Measurements from ENCODE around the gene SPRED2. TPM values are rescaled to one million over a fixed set of nuclear protein-coding genes. Genes with fewer than 3 reads are reported as not detected.

Gene SPRED2
- total RNA-seq, 1 donor from 2014 or later = 22.0 TPM

DNA sequence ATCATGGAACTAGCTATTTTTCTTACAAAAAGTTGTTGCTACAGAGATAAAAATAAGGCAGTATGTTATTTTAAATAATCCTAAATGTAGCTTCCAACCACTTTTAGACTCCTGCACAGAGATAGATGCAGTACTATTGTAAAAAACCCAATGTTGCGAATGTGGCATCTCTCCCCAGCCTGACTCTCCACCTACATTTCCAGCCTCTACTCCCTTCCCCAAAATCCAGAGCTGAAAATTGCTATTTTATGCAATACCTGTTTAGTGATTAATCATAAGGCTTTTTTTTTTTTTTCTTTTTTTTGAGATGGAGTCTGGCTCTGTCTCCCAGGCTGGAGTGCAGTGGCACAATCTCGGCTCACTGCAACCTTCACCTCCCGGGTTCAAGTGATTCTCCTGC is 39.4 kb downstream of the SPRED2 start:
- intact Hi-C loops (cut with DNase I) = no loop called here
- DNase-seq (ENCODE audit: low spot score) = no peak

DNA sequence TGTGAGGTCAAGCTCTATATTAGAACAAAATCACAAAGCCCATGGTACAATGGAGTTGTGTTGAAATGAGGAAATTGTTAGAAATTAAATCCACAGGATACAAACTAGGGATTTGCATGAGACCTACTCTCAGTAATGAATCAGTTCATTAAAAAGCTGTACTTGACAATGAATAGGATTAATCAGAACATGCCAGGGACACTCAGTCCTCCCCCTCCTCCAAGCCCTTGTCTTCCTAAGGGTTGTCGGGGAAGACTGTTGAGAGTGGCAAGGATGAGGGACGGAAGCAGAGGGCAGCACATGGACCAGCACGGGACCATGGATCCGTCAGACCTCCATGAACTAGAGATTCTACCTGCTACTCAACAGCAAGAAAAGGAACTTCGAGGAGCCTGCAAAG is 39.8 kb downstream of the SPRED2 start:
- DNase-seq (ENCODE audit: low spot score) = no peak
- intact Hi-C loops (cut with DNase I) = no loop called here

DNA sequence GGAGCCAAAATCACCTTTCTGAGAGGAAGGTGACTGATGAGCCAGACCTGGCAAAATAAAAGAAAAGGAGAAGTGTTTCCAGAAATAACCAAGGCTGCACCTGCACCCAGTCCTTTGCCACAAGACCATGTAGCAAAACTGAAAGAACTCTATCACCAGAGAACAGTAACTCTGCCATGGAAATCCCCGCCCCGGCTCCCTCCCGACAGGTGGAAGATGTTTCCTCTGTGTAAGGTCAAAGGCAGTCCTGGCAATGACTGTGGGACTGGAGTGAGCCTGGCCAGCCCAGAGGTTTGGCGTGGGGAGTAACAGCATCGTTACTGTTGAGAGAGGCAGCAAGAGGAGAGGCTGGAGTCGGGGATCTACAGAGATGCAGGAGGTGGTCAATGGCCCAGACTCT is 42.3 kb downstream of the SPRED2 start:
- DNase-seq (ENCODE audit: low spot score) = no peak
- intact Hi-C loops (cut with DNase I) = no loop called here

DNA sequence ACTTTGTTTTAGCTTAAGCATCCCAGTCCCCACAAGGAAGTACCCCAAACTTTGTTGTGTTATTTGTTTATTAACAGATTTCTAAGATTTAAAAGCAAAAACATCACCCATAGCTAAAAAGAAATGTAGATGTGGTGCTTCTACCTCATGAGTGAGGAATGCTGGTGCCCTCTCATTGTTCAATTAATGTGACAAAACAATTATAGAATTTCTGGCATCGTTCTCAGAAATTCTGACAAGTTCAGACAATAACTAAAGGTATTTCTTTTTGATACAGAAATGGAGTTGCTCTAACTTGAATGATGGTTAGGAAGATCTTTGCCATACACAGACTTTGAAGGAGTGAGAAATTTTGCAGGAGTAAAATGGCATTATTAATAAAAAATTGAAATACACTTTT is 42.9 kb downstream of the SPRED2 start:
- intact Hi-C loops (cut with DNase I) = no loop called here

DNA sequence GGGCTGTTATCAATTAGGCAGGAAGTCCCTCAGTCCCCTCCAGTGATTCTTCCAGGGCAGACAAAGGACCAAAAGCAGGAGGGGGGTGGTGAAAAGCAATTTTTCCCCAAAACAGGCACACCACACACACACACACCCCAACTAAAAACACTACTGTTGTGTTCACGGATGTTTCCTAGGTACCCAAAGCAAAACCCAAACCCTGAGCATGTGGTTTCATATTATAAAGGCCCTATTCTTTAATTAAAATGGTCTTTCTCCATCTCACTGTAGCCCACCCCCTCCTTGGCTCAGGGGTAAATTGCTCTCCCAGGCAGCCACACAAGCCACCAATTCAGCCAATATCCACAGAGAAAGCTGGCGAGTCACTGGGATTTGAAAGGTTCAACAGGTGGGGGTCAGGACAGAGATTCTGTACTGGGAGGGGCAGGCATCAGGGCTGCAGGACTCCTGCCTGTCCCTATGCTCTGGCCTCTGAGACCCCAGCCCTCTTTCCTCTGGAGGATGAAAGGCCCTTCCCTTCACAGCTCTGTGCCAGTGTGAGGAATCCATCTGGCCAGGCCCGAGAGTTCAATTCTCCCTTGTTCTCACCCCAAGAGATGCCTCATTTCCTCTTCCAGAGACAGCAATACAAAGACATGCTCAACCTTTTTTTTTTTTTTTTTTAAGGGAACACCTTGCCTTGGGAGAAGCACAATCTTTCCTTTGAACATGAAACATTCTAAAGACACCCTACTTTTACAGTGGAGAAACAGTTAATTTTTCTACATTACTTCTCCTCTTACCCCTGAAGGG is 43.6 kb downstream of the SPRED2 start:
- intact Hi-C loops (cut with DNase I) = no loop called here
- no peak for DNase-seq (ENCODE audit: low spot score)

More for the DNA sequence above, 42.9 kb downstream of the SPRED2 start:
- no peak for DNase-seq (ENCODE audit: low spot score)

DNA sequence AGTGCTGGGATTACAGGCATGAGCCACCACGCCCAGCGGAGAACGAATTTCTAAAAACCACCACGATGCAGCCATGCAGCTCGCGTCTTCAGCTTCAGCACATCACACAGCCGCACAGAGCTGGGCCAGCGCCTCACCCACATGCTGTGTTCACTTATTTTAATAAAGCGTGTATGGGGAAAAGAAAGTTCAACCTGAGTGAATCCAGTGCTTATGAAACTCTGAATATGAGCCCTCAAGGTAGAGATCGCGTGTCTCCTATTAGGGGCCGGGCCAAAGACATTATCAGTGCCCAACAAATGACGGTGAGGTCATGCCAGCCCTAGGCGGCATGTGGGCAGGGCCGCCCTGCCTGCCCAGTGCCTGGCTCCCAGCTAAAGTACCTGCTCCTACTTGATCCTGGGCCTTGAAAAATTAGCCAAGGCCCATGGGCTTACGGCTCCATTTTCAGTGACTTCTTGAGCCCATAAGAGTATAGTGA is 44.3 kb downstream of the SPRED2 start:
- no peak for DNase-seq (ENCODE audit: low spot score)
- intact Hi-C loops (cut with DNase I) = no loop called here

DNA sequence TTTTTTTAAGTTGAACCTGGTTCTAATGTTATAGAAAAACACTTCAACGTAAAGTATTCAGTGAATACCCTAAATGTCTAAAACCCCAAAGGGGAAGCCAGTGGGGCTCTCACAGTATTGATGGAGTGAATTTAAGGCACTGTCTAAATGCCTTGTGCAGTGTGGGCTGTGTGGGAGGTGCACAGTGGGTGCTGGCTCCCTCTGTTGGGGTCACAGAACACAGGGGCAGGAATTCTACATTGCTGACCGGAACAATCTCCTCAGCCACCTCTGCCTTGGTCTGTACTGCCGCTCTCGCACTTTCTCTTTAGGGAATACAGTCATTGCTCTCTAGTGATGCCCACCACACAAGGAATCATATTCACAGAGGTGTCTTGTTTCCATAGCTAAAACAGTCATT is 45.4 kb downstream of the SPRED2 start:
- DNase-seq (ENCODE audit: low spot score) = no peak
- intact Hi-C loops (cut with DNase I) = no loop called here

DNA sequence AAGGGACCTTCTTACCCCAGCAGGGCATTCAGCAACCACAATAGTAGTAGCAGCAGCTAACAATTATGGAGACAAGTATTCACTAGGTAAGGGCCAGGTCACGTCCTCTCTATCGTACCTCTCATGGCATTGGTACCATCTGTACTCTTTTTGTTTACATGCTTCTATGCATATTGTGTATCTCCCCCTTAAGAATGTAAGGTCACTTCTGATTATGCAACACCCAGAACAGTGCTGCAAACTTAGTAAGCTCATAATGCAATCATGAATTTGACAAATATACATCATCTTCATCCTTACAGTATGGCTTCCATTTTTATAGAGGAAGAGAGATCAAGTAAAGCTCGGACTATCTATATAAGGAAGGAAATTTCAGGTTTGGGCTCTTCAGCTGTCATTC is 46.1 kb downstream of the SPRED2 start:
- no peak for DNase-seq (ENCODE audit: low spot score)
- intact Hi-C loops (cut with DNase I) = no loop called here

DNA sequence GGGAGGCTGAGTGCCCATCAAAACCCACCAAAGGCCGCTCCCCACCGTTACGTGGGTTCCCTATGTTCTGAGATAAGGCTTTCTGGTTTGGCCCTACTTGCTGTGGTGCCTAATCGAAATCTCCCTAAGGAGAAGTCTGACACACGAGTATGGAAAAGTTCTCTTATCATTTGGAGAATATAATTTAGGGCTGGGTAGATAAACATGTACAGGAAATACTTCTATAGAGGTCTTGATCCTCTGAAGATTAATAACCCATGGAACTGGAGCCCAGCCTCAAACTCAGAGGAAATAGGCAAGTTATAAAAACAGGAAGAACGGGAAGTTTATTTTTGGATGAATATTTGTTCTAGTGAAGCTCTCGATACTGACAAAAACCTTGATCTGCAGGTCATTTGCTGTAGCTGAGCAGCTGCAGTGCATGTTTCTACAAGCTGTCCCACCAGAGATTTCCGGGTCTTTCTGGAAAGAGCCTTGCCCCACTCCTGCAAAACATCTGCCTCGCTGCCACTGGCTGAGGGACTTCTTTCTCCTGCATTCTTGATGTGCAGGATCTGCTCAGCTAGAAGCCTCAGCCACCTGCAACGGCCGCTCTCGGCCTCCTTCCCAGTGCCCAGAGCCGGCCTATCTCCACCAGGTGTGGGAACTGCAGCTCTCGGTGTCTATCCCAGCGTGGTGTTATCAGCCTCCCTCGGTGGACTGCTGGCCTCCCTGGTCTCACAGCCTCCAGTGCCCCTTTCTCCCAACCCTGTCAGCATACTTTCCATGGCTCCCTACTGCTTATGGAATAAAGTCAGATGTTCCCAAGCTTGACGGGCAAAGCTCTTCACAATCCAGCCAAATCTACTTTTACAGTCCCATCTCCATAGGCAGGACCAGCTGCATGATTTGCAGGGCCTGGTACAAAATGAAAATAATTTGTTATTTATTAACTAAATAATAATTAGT is 48.6 kb downstream of the SPRED2 start:
- DNase-seq (ENCODE audit: low spot score) = no peak
- intact Hi-C loops (cut with DNase I) = loop anchor here (5.0 kb wide), 1 partner anchor 72 kb away; no protein-coding TSS in a partner anchor

DNA sequence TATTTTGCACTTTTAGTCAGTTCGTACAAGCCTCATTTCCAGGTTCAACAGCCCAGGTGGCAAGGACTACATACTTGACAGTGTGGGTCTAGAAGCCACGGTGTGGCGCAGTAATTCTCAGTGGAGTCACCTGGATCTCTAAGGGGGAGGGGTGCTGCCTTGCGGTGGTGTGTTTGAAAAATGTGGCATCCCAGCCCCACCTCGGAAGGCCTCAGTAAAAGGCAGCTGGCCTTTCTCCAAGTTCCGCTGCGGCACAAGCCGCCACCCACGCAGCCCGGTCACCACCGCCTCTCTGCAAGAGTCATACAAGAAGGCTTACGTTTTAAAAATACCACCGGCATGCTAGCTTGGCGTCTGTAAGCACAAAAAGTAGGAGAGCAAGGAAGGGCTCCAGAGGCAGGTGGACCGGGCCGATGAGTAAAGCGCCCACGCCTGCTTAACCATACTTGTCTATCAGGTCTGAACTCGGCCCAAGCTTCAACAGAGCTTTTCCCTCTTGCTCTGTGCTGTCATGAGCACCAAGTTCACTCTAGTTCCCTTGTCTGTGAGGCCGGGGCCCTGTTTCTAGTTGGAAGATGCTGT is 49.5 kb downstream of the SPRED2 start:
- peak; percentile 85 for DNase-seq (ENCODE audit: low spot score)
- intact Hi-C loops (cut with DNase I) = loop anchor here (1.0 to 5.0 kb wide), 2 partner anchors 47 to 71 kb away; no protein-coding TSS in a partner anchor

DNA sequence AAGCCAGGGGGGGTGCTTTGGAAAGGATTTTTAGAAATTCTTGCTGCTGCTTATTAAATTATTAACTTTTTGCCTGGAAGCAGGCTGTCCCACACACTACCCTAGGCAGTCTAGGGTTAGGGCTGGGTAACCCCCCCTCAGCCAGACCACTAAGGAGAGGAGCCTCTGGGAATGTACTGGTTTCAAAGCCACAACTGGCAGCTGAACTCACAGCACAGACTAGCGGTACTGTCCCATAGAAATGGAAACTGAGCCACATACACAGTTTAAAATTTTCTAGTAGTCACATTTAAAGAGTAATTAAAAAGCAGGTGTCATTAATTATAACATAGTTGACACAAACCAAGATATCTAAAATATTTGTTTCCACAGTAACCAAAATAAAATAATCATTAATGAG is 50.1 kb downstream of the SPRED2 start:
- intact Hi-C loops (cut with DNase I) = loop anchor here (1.0 to 5.0 kb wide), 2 partner anchors 48 to 70 kb away; no protein-coding TSS in a partner anchor
- no peak for DNase-seq (ENCODE audit: low spot score)

DNA sequence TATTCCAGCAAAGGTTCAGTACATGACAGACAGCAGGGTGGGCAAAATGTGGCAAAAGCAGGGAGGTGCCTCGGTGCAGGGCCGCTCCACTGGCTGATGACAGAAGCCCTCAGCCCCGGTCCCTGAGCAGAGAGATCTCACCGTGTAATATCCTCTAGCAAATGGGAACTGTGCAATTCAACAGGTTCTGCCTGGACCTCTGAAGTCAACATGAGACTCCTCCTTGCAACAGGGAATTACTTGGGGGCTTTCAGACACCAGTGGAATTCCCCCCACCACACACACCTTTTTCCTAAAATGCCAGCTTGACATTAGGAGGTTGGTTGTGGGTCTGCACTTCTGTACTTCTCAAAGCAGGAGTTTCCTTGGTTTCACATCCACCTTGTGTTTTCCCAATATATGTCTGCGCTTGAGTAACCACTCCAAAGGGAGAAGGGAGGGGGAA is 50.8 kb downstream of the SPRED2 start:
- intact Hi-C loops (cut with DNase I) = loop anchor here (1.0 to 5.0 kb wide), 2 partner anchors 49 to 69 kb away; no protein-coding TSS in a partner anchor
- DNase-seq (ENCODE audit: low spot score) = no peak

DNA sequence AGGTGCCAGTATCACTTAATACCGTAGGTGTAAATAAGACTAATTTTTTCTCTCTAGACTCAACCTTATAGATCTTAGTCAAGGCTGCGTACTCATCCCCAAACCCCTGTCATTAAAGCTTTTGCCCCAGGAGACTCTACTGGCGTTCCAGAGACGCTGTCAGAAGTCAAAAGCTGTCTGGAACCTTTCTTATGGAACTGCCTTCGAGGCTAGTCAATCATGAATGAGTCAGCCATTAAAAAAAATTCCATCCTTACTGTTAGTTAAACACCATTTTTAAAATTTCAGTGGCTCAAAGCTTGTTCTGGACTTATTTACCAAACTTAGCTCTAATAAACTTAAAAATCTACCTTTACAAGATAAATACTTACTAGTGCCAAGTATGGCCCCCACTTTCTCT is 52.1 kb downstream of the SPRED2 start:
- no peak for DNase-seq (ENCODE audit: low spot score)
- intact Hi-C loops (cut with DNase I) = loop anchor here (5.0 kb wide), 1 partner anchor 68 kb away; no protein-coding TSS in a partner anchor

DNA sequence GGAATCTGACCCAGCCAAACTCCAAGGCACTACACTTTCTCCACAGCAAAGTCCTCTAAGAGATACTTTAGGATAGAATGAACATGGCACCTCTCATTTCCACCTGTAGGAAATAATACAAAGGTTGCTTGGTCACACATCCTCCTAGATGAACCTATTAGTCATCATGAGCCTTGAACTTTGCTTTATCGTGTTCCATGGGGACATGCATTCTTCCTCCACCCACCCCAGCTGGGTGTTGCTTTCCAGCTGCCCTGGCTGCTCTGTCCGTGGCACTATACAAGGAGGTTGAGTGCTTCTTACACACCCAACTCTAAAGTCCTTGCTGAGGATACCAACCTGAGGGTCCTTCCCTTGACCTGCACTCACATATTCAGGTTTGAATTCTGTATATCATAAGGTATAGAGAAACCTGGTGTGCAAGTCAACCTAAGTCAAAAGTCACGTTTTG is 52.7 kb downstream of the SPRED2 start:
- intact Hi-C loops (cut with DNase I) = loop anchor here (5.0 kb wide), 1 partner anchor 67 kb away; no protein-coding TSS in a partner anchor
- DNase-seq (ENCODE audit: low spot score) = no peak

DNA sequence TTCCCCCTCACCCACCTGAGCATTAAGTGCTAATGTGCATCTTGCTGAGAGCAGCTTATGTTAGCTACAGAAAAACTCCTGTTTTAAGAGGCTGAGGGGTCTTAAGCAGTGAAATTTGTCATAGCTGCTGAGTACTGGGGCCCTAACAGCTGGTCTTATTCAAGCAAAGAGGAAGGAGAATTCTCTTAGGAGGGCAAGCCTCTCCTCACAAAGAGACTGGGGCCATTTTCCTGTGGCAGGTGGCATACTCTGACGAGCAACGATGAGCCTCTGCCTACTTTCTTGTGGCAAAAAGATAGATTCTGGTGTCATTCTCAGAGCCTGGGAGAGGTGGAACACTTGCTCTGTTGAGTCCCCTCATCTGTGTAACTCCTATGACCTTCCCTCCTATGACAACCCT is 53.2 kb downstream of the SPRED2 start:
- intact Hi-C loops (cut with DNase I) = no loop called here
- DNase-seq (ENCODE audit: low spot score) = no peak

DNA sequence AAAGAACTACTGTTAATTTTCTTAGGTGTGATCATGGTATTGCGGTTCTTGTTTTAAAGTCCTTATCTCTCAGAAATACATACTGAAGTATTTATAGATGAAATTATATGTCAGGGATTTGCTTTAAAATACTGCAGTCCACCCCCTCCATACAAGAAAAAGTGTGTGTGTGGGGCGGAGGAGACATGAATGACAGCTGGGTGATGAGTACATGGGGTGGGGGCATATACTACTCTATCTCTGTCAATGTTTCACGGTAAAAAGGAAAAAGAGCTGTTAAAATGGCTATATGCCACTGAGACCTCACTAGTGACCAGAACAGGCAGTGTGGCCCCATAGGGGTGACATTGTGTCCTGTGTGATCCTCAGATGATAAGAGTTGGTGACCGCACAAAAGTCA is 54.1 kb downstream of the SPRED2 start:
- intact Hi-C loops (cut with DNase I) = no loop called here
- DNase-seq (ENCODE audit: low spot score) = no peak

DNA sequence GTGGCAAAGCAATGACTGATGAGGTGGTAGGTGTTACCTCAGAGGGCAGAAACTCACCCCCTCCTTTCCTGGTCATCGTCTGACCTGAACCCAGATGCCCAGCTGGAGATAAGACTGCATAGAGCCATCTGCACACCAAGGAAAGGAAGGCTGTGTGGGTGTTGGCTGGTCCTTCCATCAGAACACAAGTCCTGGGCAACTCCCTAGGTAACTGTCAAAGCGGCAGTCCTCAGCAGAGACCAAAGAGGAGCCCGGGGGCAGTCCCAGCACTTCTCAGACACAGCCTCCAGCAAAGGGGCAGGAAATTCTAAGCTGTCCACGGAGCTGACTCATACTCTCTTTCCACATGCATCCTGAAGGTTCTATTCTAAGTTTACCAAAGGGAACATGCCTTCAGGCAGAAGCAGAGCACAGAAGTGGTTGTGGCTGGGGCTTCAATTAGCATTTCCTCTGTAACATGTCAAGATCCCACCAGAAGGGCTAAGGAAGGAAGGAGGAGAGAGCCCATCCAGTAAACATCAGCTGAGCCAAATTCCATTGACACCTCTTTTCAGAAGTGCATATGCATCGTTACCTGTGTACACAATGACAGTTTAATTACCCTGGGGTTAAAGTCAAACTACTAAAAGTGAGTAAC is 54.7 kb downstream of the SPRED2 start:
- DNase-seq (ENCODE audit: low spot score) = no peak
- intact Hi-C loops (cut with DNase I) = no loop called here

DNA sequence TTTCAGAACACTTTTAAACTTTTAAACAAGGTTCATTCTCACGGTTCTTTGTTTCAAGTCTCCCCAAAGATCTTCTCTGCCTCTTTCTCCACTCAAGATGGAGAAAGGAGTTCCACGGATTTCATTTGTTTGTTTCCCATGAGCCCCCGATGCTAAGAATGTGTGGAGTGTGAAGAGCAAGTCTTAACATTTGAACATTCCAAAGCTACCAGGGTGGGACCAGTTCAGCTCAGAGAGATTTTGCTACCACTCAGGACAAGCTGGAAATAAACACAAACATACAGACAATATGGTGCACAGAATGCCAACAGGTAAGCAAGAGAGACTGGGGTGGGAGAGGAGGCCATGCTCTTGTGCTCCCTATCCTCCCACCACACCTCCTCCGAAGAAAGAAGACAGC is 56.7 kb downstream of the SPRED2 start:
- intact Hi-C loops (cut with DNase I) = no loop called here
- no peak for DNase-seq (ENCODE audit: low spot score)

DNA sequence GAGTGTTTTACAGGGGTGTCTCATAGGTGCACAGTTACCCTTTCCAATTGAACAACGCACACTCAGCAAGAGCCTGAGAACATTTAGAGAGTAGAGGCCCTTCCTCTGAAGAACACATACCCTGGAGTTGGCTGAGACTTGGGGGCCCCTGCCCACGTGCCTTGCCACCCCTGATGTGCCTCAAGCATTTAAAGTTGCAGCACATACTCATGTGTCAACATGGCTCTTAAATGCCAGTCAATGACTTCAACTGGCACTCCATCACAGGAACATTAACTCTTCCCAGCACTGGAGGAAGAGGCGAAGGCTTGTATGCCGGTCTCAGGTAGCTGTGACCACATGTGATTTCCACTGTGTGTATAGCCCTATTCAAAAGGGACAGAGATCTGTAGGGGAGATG is 57.4 kb downstream of the SPRED2 start:
- intact Hi-C loops (cut with DNase I) = no loop called here

More for the DNA sequence above, 57.4 kb downstream of the SPRED2 start:
- no peak for DNase-seq (ENCODE audit: low spot score)
